SK-N-SH treated with all-trans-retinoic acid at 6 μM for 48 hours (cell line): ENCODE data around the gene DCLK1.

Experiments
- ARNTL ChIP-seq: fragments of 450-650 bp; formaldehyde crosslinking; IDR thresholded peaks from 2 replicates; pipeline ENCODE4 v1.5.0; 2020; ENCODE audit warnings: low read depth, mild to moderate bottlenecking, moderate library complexity, borderline replicate concordance
- BACH2 ChIP-seq: fragments of 250-450 bp; sonication (Bioruptor Pico); IDR thresholded peaks from 2 replicates; pipeline ENCODE4 v1.9.0; 2021; ENCODE audit warnings: mild to moderate bottlenecking, borderline replicate concordance
- CREB5 ChIP-seq: fragments of 250-450 bp; sonication (Bioruptor Pico); IDR thresholded peaks from 2 replicates; pipeline ENCODE4 v1.5.1; 2020; ENCODE audit warnings: low read depth, mild to moderate bottlenecking, moderate library complexity
- ESRRG ChIP-seq: fragments of 250-450 bp; sonication (Bioruptor Pico); IDR thresholded peaks from 2 replicates; pipeline ENCODE4 v1.6.1; 2021; ENCODE audit warnings: mild to moderate bottlenecking
- OSR1 ChIP-seq: fragments of 250-450 bp; sonication (Bioruptor Pico); IDR thresholded peaks from 2 replicates; pipeline ENCODE4 v1.8.0; 2022; ENCODE audit warnings: moderate library complexity, mild to moderate bottlenecking, inconsistent platforms
- PATZ1 ChIP-seq: fragments of 250-450 bp; sonication (Bioruptor Pico); IDR thresholded peaks from 2 replicates; pipeline ENCODE4 v1.8.0; 2020; ENCODE audit warnings: mild to moderate bottlenecking, moderate library complexity, borderline replicate concordance
- RARB ChIP-seq: fragments of 250-450 bp; sonication (Bioruptor Pico); IDR thresholded peaks from 2 replicates; pipeline ENCODE4 v1.8.0; 2021; ENCODE audit warnings: mild to moderate bottlenecking, moderate library complexity
- SNAI2 ChIP-seq: fragments of 250-450 bp; sonication (Bioruptor Pico); IDR thresholded peaks from 2 replicates; pipeline ENCODE4 v1.5.0; 2020; ENCODE audit warnings: mild to moderate bottlenecking, moderate library complexity
- TOX ChIP-seq: fragments of 250-450 bp; sonication (Bioruptor Pico); IDR thresholded peaks from 2 replicates; pipeline ENCODE4 v1.8.0; 2021; ENCODE audit warnings: mild to moderate bottlenecking, moderate library complexity, borderline replicate concordance
- ZFP30 ChIP-seq: fragments of 450-650 bp; formaldehyde crosslinking; IDR thresholded peaks from 2 replicates; pipeline ENCODE4 v1.5.0; 2022; ENCODE audit warnings: mild to moderate bottlenecking, moderate library complexity
- ZNF565 ChIP-seq: fragments of 450-650 bp; formaldehyde crosslinking; conservative IDR thresholded peaks from 2 replicates; pipeline ENCODE4 v1.5.0; 2020; ENCODE audit warnings: low read depth, mild to moderate bottlenecking, moderate library complexity
- ZNF70 ChIP-seq: fragments of 450-650 bp; formaldehyde crosslinking; IDR thresholded peaks from 2 replicates; pipeline ENCODE4 v1.5.0; 2020; ENCODE audit warnings: mild to moderate bottlenecking, moderate library complexity
- ZNF8 ChIP-seq: fragments of 450-650 bp; formaldehyde crosslinking; IDR thresholded peaks from 2 replicates; pipeline ENCODE4 v1.5.0; 2020; ENCODE audit warnings: mild to moderate bottlenecking, moderate library complexity

GRCh38 chr13:35770756-35771297, 360.4 kb downstream of the DCLK1 start:
- TF ChIP-seq TOX (CRISPR knock-in tag) = no peak
- no peak for TF ChIP-seq ZFP30 (CRISPR knock-in tag)
- no peak for TF ChIP-seq ARNTL (CRISPR knock-in tag)
- TF ChIP-seq ZNF8 (CRISPR knock-in tag) = no peak
- TF ChIP-seq PATZ1 (CRISPR knock-in tag) = no peak
- TF ChIP-seq ESRRG (CRISPR knock-in tag) = no peak
- TF ChIP-seq SNAI2 (CRISPR knock-in tag) = no peak
- no peak for TF ChIP-seq BACH2 (CRISPR knock-in tag)
- TF ChIP-seq RARB (CRISPR knock-in tag) = no peak
- TF ChIP-seq OSR1 (CRISPR knock-in tag) = no peak
- no peak for TF ChIP-seq ZNF70 (CRISPR knock-in tag)
- no peak for TF ChIP-seq ZNF565 (CRISPR knock-in tag)
- no peak for TF ChIP-seq CREB5 (CRISPR knock-in tag)
